Umbilical cord (tissue), 2 donors: ENCODE data around the gene CYP27C1. TPM values are rescaled to one million over a fixed set of nuclear protein-coding genes. Genes with fewer than 3 reads are reported as not detected.
"Not testable (repeated sequence)": the region's sequence is repeated elsewhere in the genome, so short reads cannot be mapped to it uniquely, and the experiment has no call there.

Experiments used
- DNase-seq: peaks from one replicate; pipeline ENCODE4 v3.0.0-alpha.2; 2015; ENCODE audit warnings: low spot score
- total RNA-seq: library from RNA; depleted of rRNA; stranded (reverse); fragments of >200 nt; gene quantifications from one replicate; pipeline ENCODE4 v1.2.3, GENCODE V29; 2014; ENCODE audit warnings: low replicate concordance; ENCODE audit not compliant: insufficient read depth

Gene CYP27C1
- 0.72 TPM for total RNA-seq

- DNase-seq: peak; percentile 39
These were observed at the start of gene CYP27C1 for GRCh38 chr2:127220102-127220767. CYP27C1 (minus strand) TSS chr2:127220299; CDS start chr2:127220270, 29 bp downstream.

GRCh38 chr2:127261804-127262406 lies 41.8 kb upstream of the CYP27C1 start:
- DNase-seq: peak; percentile 58

GRCh38 chr2:127259355-127259754 lies 39.3 kb upstream of the CYP27C1 start:
- DNase-seq: no peak

GRCh38 chr2:127256866-127257265 lies 36.8 kb upstream of the CYP27C1 start:
- no peak for DNase-seq

- no peak for DNase-seq
These were observed 36.3 kb upstream of the CYP27C1 start for GRCh38 chr2:127256381-127256780.

GRCh38 chr2:127255721-127256120 lies 35.6 kb upstream of the CYP27C1 start:
- no peak for DNase-seq

GRCh38 chr2:127255146-127255545 lies 35.0 kb upstream of the CYP27C1 start:
- DNase-seq: no peak

GRCh38 chr2:127254386-127254981 lies 34.4 kb upstream of the CYP27C1 start:
- no peak for DNase-seq

- not testable (repeated sequence) for DNase-seq
These were observed 21.1 kb upstream of the CYP27C1 start for GRCh38 chr2:127241184-127241583.

GRCh38 chr2:127239395-127239794 lies 19.3 kb upstream of the CYP27C1 start:
- DNase-seq: no peak

- DNase-seq: not testable (repeated sequence)
These were observed 17.7 kb upstream of the CYP27C1 start for GRCh38 chr2:127237768-127238167.

GRCh38 chr2:127235082-127235702 lies 15.1 kb upstream of the CYP27C1 start:
- DNase-seq: no peak

GRCh38 chr2:127233710-127234109 lies 13.6 kb upstream of the CYP27C1 start:
- no peak for DNase-seq

- DNase-seq: no peak
These were observed 11.2 kb upstream of the CYP27C1 start for GRCh38 chr2:127231130-127231865.

- no peak for DNase-seq
These were observed 9.5 kb upstream of the CYP27C1 start for GRCh38 chr2:127229555-127229954.

- no peak for DNase-seq
These were observed 8.0 kb upstream of the CYP27C1 start for GRCh38 chr2:127228102-127228501.

- not testable (repeated sequence) for DNase-seq
These were observed 7.2 kb upstream of the CYP27C1 start for GRCh38 chr2:127227264-127227660.

- peak; percentile 40 for DNase-seq
These were observed 6.6 kb upstream of the CYP27C1 start for GRCh38 chr2:127226520-127227263.

- no peak for DNase-seq
These were observed 6.0 kb upstream of the CYP27C1 start for GRCh38 chr2:127226132-127226519.

- DNase-seq: no peak
These were observed 5.3 kb upstream of the CYP27C1 start for GRCh38 chr2:127225186-127225960.
